Keratinocyte (primary cell): ENCODE data around the gene HDAC7.

Experiments used
- EZH2 ChIP-seq: IDR thresholded peaks from one replicate; pipeline ENCODE4 v1.6.1; 2012; ENCODE audit warnings: inconsistent platforms, mild to moderate bottlenecking, low read length, moderate library complexity
- TF ChIP-seq, protein P1 (sequence below), 3 experiments: IDR thresholded peaks in 1 of 3; conservative IDR thresholded peaks in 1 of 3; optimal IDR thresholded peaks in 1 of 3; 2 replicates in 2 of 3; 3 replicates in 1 of 3; pipeline versions ENCODE3 to v1.5.1; 2011; ENCODE audit warnings: low read length in 3 of 3, mild to moderate bottlenecking in 3 of 3, moderate library complexity in 2 of 3, control low read depth in 1 of 3, inconsistent platforms in 1 of 3; ENCODE audit not compliant: insufficient read depth in 2 of 3; ENCODE audit errors: extremely low read depth in 1 of 3

DNA sequence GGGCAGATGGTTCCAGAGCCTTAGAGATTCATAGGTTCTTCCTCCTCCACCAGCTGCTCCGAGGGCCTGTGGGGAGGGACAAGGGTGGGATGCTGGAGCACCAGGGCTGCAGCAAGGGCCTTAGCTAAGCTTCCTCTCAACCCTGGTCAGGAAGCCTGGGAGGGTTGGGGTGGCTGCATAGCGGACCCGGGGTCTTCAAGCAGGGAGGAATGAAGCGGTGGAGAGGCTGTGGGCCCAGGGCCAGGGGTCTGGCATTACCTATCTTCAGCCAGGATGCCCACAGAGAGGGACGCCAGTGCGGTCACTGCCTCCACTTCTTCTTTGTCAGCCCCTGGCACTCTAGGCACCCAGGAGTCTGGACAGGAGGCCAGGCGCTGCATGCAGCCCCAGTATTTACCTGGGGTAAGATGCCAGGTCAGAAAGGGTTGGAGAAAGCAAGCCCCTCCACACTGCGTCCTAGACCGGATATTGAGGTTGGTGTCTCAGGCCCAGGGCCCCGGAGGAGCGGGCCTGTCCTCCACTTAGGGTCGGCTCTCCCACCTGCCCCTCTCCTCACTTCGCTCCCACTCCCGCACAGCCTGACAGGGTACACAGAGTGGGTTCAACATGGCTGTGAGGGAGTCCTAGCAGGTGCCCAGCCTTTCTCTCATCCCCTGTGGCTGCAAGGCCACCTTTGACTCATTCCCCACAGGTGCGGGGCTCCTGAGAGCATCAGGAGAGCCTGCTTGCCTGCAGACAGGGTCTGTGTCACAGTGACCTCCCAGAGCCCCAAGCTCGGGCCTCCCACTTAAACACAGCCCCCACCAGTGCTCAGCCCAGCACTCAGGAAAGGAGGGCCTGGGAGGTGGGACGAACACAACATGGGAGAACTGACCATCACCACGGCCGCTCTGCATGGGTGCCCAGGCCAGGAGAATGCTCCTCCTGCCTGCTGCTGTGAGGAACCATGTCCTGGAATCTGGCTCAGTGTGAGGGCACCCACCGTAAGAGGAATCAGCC, 35.6 kb downstream of the HDAC7 start:
- TF ChIP-seq, protein P1, sequence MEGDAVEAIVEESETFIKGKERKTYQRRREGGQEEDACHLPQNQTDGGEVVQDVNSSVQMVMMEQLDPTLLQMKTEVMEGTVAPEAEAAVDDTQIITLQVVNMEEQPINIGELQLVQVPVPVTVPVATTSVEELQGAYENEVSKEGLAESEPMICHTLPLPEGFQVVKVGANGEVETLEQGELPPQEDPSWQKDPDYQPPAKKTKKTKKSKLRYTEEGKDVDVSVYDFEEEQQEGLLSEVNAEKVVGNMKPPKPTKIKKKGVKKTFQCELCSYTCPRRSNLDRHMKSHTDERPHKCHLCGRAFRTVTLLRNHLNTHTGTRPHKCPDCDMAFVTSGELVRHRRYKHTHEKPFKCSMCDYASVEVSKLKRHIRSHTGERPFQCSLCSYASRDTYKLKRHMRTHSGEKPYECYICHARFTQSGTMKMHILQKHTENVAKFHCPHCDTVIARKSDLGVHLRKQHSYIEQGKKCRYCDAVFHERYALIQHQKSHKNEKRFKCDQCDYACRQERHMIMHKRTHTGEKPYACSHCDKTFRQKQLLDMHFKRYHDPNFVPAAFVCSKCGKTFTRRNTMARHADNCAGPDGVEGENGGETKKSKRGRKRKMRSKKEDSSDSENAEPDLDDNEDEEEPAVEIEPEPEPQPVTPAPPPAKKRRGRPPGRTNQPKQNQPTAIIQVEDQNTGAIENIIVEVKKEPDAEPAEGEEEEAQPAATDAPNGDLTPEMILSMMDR (optimal IDR thresholded peaks at IDR 0.05 in 1 of 3, IDR thresholded peaks at IDR 0.05 in 1 of 3, conservative IDR thresholded peaks at IDR 0.05 in 1 of 3; ENCODE audit: extremely low read depth in 1 of 3, insufficient read depth in 2 of 3, low read length in 3 of 3) = no peak
- no peak for TF ChIP-seq EZH2
